ENCODE measurements around the gene BMPR2. TPM values are rescaled to one million over a fixed set of nuclear protein-coding genes. Genes with fewer than 3 reads are reported as not detected.

The BMPR2 gene
- 10 to 100 TPM; 30.4 to 50.2 (median 36.5) TPM for total RNA-seq

DNA sequence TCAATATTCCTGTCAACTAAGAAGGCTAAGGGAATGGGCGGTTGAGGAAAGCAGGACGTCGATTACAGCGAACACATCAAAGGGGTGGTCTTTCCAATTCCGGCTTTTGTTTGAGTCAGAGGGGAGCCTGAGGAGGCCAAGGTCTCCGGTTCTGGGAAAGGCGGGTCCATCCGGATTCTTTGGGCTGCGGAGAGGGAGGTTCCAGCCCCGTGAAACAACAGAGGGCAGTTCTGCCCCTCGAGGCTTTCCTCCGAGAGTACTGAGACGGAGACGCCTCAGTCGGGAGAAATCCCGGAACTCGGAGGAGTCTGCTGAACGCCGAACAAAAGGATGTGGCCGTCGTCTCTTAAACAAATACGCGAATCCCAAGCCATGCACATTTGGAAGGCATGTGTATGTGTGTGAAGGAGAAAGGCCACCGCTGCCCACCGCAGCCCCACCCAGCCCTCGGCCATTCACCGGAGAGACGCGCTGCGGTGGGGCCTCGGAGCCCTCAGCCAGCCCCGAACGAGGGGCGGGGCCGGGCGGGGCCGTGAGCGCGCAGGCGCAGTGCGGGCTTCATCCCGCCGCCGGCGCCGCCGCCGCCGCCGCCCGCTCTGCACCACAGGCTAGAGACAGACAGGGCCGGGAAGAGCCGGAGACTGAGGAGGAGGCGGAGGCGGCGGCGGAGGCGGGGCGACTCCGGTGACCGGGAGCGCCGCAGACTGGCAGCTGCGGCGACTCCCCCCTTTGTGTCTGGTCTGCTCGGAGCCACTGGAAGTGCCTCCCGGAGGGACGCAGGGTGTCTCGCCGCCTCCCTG is at the start of gene BMPR2:
Gene BMPR2, plus strand, starts transcription at position 719 of the 800 bp plus-strand sequence. CDS start 1,148 bp downstream, outside the sequence.
- WGBS, 2 donors = 1% methylated on average over 33 to 39 of the region's 70 CpGs
- peak; percentile 82 to 96 for DNase-seq (ENCODE audit: low spot score in 2 of 2)
- intact Hi-C loops (cut with DNase I; ENCODE audit: low total_unique reads) = no loop called here
- peak within 1 kb of the TSS; percentile 86 for H3K4me3 ChIP-seq (ENCODE audit: low read depth, poor library complexity, severe bottlenecking)
- TF ChIP-seq, protein P1, sequence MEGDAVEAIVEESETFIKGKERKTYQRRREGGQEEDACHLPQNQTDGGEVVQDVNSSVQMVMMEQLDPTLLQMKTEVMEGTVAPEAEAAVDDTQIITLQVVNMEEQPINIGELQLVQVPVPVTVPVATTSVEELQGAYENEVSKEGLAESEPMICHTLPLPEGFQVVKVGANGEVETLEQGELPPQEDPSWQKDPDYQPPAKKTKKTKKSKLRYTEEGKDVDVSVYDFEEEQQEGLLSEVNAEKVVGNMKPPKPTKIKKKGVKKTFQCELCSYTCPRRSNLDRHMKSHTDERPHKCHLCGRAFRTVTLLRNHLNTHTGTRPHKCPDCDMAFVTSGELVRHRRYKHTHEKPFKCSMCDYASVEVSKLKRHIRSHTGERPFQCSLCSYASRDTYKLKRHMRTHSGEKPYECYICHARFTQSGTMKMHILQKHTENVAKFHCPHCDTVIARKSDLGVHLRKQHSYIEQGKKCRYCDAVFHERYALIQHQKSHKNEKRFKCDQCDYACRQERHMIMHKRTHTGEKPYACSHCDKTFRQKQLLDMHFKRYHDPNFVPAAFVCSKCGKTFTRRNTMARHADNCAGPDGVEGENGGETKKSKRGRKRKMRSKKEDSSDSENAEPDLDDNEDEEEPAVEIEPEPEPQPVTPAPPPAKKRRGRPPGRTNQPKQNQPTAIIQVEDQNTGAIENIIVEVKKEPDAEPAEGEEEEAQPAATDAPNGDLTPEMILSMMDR (IDR thresholded peaks at IDR 0.05) = no peak
- TF ChIP-seq POLR2A (IDR thresholded peaks at IDR 0.05) = no peak

DNA sequence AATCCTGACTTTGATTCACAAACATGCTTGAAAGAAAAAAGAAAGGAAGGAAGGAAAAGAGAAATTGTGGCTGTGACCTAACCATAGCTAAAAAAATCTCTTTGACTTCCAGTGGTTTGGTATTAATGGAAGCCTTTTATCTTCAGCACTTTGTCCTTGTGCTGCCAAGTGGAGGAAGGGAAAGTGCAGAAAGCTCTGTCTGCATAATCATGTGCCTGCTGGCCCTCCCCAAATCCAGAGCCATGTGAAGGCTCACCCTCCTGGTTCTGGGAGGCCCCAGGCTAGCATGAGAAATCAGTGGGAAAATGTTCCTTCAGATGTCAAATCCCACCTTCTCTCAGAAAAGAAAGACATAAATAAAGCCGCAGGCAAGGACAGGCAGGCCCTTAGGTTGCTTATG is 48.3 kb upstream of the BMPR2 start:
- DNase-seq (ENCODE audit: low spot score in 2 of 2) = no peak
- TF ChIP-seq POLR2A (IDR thresholded peaks at IDR 0.05) = no peak
- TF ChIP-seq, protein P1 (IDR thresholded peaks at IDR 0.05) = no peak
- WGBS, 2 donors = 89 to 93% methylated on average over 1 of the region's 1 CpG
- no peak overlapping the region for H3K4me3 ChIP-seq (ENCODE audit: low read depth, poor library complexity, severe bottlenecking)
- intact Hi-C loops (cut with DNase I; ENCODE audit: low total_unique reads) = no loop called here

DNA sequence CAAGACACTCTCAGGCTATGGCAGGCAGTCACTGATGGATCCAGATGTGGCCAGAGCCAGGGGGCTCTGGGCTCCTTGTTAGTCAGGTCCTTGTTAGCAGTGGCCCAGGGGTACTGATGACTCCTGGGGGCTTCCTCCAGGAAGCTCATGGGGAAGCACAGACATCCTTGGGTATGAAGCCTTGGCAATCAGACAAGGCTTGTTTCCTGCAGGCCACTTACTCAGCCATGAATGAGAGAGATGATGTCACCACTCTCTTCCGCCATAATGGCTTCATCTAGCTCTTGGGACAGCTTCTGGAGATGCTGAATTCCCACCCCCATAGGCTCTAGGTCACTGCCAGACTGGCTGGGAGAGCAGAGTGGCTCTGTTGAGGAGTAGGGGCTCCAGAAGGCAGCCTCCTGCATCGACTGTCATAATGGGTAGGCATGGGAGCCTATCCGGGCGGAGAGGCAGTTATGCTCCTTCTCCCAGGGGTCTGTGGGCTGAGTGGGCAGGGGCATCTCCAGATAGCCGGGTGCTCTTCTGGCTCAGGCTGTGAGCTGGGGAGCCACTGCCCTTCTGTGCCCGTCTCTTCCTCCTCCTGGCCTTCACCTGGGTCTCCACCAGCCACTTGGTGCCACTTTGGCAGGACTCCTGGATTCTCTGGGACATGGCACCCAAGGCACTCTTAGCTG is 40.2 kb upstream of the BMPR2 start:
- no peak for DNase-seq (ENCODE audit: low spot score in 2 of 2)
- no peak overlapping the region for H3K4me3 ChIP-seq (ENCODE audit: low read depth, poor library complexity, severe bottlenecking)
- WGBS, 2 donors = 90 to 91% methylated on average over 6 of the region's 6 CpGs
- intact Hi-C loops (cut with DNase I; ENCODE audit: low total_unique reads) = no loop called here
- TF ChIP-seq, protein P1 (IDR thresholded peaks at IDR 0.05) = no peak
- TF ChIP-seq POLR2A (IDR thresholded peaks at IDR 0.05) = no peak

DNA sequence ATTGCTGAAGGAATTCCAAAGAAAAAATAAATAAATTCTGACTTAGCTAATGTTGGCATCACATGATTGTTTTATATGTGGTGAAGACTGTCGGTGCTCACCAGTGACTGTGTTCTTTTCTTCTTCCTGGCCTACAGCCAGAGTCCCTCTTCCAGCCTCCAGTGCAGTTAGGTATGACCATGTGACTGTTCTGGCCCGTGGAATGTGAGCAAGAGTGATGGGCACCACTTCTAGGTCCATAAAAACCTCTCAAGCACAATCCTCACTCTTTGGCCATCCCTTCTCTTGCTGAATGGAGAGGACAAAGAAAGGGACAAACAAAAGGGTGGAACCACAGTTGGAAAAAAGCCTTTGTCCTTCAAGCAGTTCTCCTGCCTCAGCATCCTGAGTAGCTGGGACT is 39.0 kb upstream of the BMPR2 start:
- intact Hi-C loops (cut with DNase I; ENCODE audit: low total_unique reads) = no loop called here
- 56 to 61% methylated on average over 2 of the region's 2 CpGs for WGBS, 2 donors
- peak in 1 of 2 donors; percentile 42 for DNase-seq (ENCODE audit: low spot score in 2 of 2)
- no peak overlapping the region for H3K4me3 ChIP-seq (ENCODE audit: low read depth, poor library complexity, severe bottlenecking)
- TF ChIP-seq, protein P1 (IDR thresholded peaks at IDR 0.05) = no peak

DNA sequence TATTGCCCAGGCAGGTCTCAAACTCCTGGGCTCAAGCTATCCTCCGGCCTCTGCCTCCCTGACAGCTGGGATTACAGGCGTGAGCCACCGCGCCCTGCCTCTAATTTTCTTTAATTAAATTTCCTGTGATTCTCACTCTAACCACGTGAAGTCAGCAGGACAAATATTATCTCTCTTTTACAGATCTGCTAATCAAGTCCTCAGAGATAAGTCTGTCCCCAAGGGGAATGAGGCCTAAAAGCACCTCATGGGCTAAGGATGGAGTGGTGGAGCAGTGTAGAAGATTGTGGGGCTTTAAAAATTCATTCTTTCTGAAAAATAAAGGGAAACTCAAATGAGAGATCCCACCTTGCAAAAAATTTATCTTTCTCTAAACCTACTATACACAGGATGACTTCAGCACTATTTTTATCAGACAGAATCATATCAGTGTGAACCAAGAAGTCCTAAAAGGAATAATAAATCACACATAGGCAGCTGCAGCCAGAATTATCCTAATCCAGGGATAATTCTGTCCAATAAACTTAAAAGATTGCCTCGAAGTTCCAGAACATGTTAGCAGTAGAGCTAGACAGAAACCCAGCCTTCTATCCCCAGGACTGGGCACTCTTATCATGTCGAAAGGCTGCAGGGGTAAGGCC is 38.3 kb upstream of the BMPR2 start:
- 82 to 85% methylated on average over 7 of the region's 7 CpGs for WGBS, 2 donors
- peak in 1 of 2 donors; percentile 7 for DNase-seq (ENCODE audit: low spot score in 2 of 2)
- H3K4me3 ChIP-seq (ENCODE audit: low read depth, poor library complexity, severe bottlenecking) = no peak overlapping the region
- intact Hi-C loops (cut with DNase I; ENCODE audit: low total_unique reads) = no loop called here
- TF ChIP-seq, protein P1 (IDR thresholded peaks at IDR 0.05) = no peak
- TF ChIP-seq POLR2A (IDR thresholded peaks at IDR 0.05) = no peak

Data from lower leg skin (tissue), 4 donors.